Measurements from ENCODE around the gene MFAP5. TPM values are rescaled to one million over a fixed set of nuclear protein-coding genes. Genes with fewer than 3 reads are reported as not detected.

The MFAP5 gene
- total RNA-seq, 1 donor from 2014 or later, result 105 TPM

- Histone ChIP-seq H3K36me3 (ENCODE audit: insufficient read depth, low read length) (no peaks in the 10 kb centered on the region), H3K27ac (ENCODE audit: low read depth, low read length) (no peak overlapping the region), H2AFZ (ENCODE audit: low read depth, low read length) (no peak overlapping the region), H3K4me2 (ENCODE audit: low read length) (no peak overlapping the region), H4K20me1 (ENCODE audit: insufficient read depth, low read length) (peaks cover 54% of the 10 kb centered on the region), H3K4me1 (ENCODE audit: insufficient read depth, low read length) (peaks cover 5% of the 10 kb centered on the region), H3K79me2 (ENCODE audit: insufficient read depth, low read length) (peaks cover 81% of the 10 kb centered on the region), H3K9me3 (ENCODE audit: insufficient read depth, low read depth, low read length) (no peaks in the 10 kb centered on the region), H3K9ac (ENCODE audit: low read length) (no peak overlapping the region), H3K4me3 (ENCODE audit: insufficient read depth, low read depth, low read length) (no peak overlapping the region), H3K27me3 (ENCODE audit: insufficient read depth, low read length) (no peaks in the 10 kb centered on the region)
- Mint-ChIP-seq H3K9me3 (ENCODE audit: unreplicated experiment) (no peaks in the 10 kb centered on the region), H3K4me3 (ENCODE audit: unreplicated experiment) (no peak overlapping the region), H3K27me3 (ENCODE audit: low read depth, unreplicated experiment) (no peaks in the 10 kb centered on the region), H3K27ac (ENCODE audit: unreplicated experiment) (no peak overlapping the region), H3K36me3 (ENCODE audit: low read depth, unreplicated experiment) (peaks cover 5% of the 10 kb centered on the region), H3K4me1 (ENCODE audit: low read depth, unreplicated experiment) (peaks cover 17% of the 10 kb centered on the region)
- TF ChIP-seq CTCF (IDR thresholded peaks at IDR 0.05; ENCODE audit: insufficient read depth, low read depth, low read length) (no peak), EZH2 (IDR thresholded peaks at IDR 0.05; ENCODE audit: insufficient read depth, low read length) (no peak)
- no peak for DNase-seq (ENCODE audit: low read depth)
- FAIRE-seq, result no peak
Observed at GRCh38 chr12:8702159-8702558, 39.5 kb upstream of the MFAP5 start.

GRCh38 chr12:8701046-8701660 is 38.5 kb upstream of the MFAP5 start:
- no peak overlapping the region for H3K4me3 Mint-ChIP-seq (ENCODE audit: unreplicated experiment)

More at GRCh38 chr12:8701046-8701660, 38.5 kb upstream of the MFAP5 start:
- H3K4me1 Mint-ChIP-seq (ENCODE audit: low read depth, unreplicated experiment), result peaks cover 22% of the 10 kb centered on the region
- H3K27me3 ChIP-seq (ENCODE audit: insufficient read depth, low read length), result no peaks in the 10 kb centered on the region
- no peak overlapping the region for H2AFZ ChIP-seq (ENCODE audit: low read depth, low read length)
- peaks cover 4% of the 10 kb centered on the region for H3K36me3 Mint-ChIP-seq (ENCODE audit: low read depth, unreplicated experiment)
- H3K36me3 ChIP-seq (ENCODE audit: insufficient read depth, low read length), result no peaks in the 10 kb centered on the region
- no peak for DNase-seq (ENCODE audit: low read depth)
- H3K4me2 ChIP-seq (ENCODE audit: low read length), result no peak overlapping the region
- FAIRE-seq, result no peak
- no peak overlapping the region for H3K4me3 ChIP-seq (ENCODE audit: insufficient read depth, low read depth, low read length)
- peaks cover 77% of the 10 kb centered on the region for H3K79me2 ChIP-seq (ENCODE audit: insufficient read depth, low read length)
- peaks cover 50% of the 10 kb centered on the region for H4K20me1 ChIP-seq (ENCODE audit: insufficient read depth, low read length)
- H3K27me3 Mint-ChIP-seq (ENCODE audit: low read depth, unreplicated experiment), result no peaks in the 10 kb centered on the region
- no peak overlapping the region for H3K27ac Mint-ChIP-seq (ENCODE audit: unreplicated experiment)
- H3K9me3 ChIP-seq (ENCODE audit: insufficient read depth, low read depth, low read length), result no peaks in the 10 kb centered on the region
- H3K9ac ChIP-seq (ENCODE audit: low read length), result no peak overlapping the region
- TF ChIP-seq CTCF (IDR thresholded peaks at IDR 0.05; ENCODE audit: insufficient read depth, low read depth, low read length) (no peak), EZH2 (IDR thresholded peaks at IDR 0.05; ENCODE audit: insufficient read depth, low read length) (no peak)
- H3K9me3 Mint-ChIP-seq (ENCODE audit: unreplicated experiment), result no peaks in the 10 kb centered on the region
- peaks cover 10% of the 10 kb centered on the region for H3K4me1 ChIP-seq (ENCODE audit: insufficient read depth, low read length)
- no peak overlapping the region for H3K27ac ChIP-seq (ENCODE audit: low read depth, low read length)
